Measurements from ENCODE around the gene RGS3.
A peak's percentile ranks its signal among the peaks of the same experiment; 100 is the strongest.

RGS3 gene

DNA sequence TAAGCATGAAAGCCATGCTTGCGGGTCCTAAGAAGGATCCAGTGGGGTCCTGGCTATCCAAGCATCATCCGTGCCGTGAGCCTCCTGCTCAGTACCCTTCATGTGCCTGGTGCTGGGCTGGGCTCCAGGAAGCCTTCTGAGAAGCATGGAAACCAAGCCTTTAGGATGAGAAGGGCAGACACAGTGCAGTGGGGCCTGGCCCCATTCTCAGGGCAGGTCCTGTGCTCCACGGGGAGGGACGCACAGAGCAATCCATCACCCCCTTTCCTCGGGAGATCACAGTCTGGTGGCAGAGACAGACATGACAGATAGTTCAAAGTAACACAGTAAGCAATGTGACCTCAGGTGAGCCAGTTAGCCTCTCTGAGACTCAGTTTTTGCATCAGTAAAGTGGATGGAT, 76.9 kb downstream of the RGS3 start:
- TF ChIP-seq TOX (CRISPR knock-in tag; IDR thresholded peaks at IDR 0.05; ENCODE audit: borderline replicate concordance) (no peak), ZNF565 (CRISPR knock-in tag; conservative IDR thresholded peaks at IDR 0.05; ENCODE audit: low read depth) (no peak), OSR1 (CRISPR knock-in tag; IDR thresholded peaks at IDR 0.05) (no peak), ZC3H10 (CRISPR knock-in tag; IDR thresholded peaks at IDR 0.05) (no peak), POU6F1 (CRISPR knock-in tag; IDR thresholded peaks at IDR 0.05; ENCODE audit: borderline replicate concordance, low read depth) (no peak), BACH2 (CRISPR knock-in tag; IDR thresholded peaks at IDR 0.05; ENCODE audit: borderline replicate concordance) (no peak), GLIS3 (CRISPR knock-in tag; IDR thresholded peaks at IDR 0.05) (no peak), PPARA (CRISPR knock-in tag; IDR thresholded peaks at IDR 0.05; ENCODE audit: borderline replicate concordance) (no peak), ARNTL (CRISPR knock-in tag; IDR thresholded peaks at IDR 0.05; ENCODE audit: borderline replicate concordance, low read depth) (no peak)
- TF ChIP-seq, protein P1, sequence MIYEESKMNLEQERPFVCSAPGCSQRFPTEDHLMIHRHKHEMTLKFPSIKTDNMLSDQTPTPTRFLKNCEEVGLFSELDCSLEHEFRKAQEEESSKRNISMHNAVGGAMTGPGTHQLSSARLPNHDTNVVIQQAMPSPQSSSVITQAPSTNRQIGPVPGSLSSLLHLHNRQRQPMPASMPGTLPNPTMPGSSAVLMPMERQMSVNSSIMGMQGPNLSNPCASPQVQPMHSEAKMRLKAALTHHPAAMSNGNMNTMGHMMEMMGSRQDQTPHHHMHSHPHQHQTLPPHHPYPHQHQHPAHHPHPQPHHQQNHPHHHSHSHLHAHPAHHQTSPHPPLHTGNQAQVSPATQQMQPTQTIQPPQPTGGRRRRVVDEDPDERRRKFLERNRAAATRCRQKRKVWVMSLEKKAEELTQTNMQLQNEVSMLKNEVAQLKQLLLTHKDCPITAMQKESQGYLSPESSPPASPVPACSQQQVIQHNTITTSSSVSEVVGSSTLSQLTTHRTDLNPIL (CRISPR knock-in tag; IDR thresholded peaks at IDR 0.05; ENCODE audit: low read depth), result no peak
- ATAC-seq, result no peak

GRCh38 chr9:113541019-113541900, 77.7 kb downstream of the RGS3 start:
- TF ChIP-seq TOX (CRISPR knock-in tag; IDR thresholded peaks at IDR 0.05; ENCODE audit: borderline replicate concordance), result no peak
- TF ChIP-seq ZFP30 (CRISPR knock-in tag; IDR thresholded peaks at IDR 0.05), result no peak
- TF ChIP-seq, protein P2, sequence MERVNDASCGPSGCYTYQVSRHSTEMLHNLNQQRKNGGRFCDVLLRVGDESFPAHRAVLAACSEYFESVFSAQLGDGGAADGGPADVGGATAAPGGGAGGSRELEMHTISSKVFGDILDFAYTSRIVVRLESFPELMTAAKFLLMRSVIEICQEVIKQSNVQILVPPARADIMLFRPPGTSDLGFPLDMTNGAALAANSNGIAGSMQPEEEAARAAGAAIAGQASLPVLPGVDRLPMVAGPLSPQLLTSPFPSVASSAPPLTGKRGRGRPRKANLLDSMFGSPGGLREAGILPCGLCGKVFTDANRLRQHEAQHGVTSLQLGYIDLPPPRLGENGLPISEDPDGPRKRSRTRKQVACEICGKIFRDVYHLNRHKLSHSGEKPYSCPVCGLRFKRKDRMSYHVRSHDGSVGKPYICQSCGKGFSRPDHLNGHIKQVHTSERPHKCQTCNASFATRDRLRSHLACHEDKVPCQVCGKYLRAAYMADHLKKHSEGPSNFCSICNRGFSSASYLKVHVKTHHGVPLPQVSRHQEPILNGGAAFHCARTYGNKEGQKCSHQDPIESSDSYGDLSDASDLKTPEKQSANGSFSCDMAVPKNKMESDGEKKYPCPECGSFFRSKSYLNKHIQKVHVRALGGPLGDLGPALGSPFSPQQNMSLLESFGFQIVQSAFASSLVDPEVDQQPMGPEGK (CRISPR knock-in tag; IDR thresholded peaks at IDR 0.05; ENCODE audit: borderline replicate concordance), result no peak
- no peak for TF ChIP-seq POU6F1 (CRISPR knock-in tag; IDR thresholded peaks at IDR 0.05; ENCODE audit: borderline replicate concordance, low read depth)
- no peak for TF ChIP-seq CSRNP3 (CRISPR knock-in tag; IDR thresholded peaks at IDR 0.05)
- no peak for TF ChIP-seq GLIS3 (CRISPR knock-in tag; IDR thresholded peaks at IDR 0.05)
- no peak for TF ChIP-seq ZNF70 (CRISPR knock-in tag; IDR thresholded peaks at IDR 0.05)
- ATAC-seq, result peak; percentile 96

- TF ChIP-seq CSRNP3 (CRISPR knock-in tag; IDR thresholded peaks at IDR 0.05), result no peak
- TF ChIP-seq ARNTL (CRISPR knock-in tag; IDR thresholded peaks at IDR 0.05; ENCODE audit: borderline replicate concordance, low read depth), result no peak
- no peak for TF ChIP-seq RARB (CRISPR knock-in tag; IDR thresholded peaks at IDR 0.05)
- TF ChIP-seq OSR1 (CRISPR knock-in tag; IDR thresholded peaks at IDR 0.05), result no peak
- TF ChIP-seq ISL1 (CRISPR knock-in tag; IDR thresholded peaks at IDR 0.05), result no peak
- TF ChIP-seq, protein P2 (CRISPR knock-in tag; IDR thresholded peaks at IDR 0.05; ENCODE audit: borderline replicate concordance), result no peak
- no peak for TF ChIP-seq BACH2 (CRISPR knock-in tag; IDR thresholded peaks at IDR 0.05; ENCODE audit: borderline replicate concordance)
- no peak for TF ChIP-seq ZFP30 (CRISPR knock-in tag; IDR thresholded peaks at IDR 0.05)
- TF ChIP-seq TCF4 (CRISPR knock-in tag; IDR thresholded peaks at IDR 0.05; ENCODE audit: borderline replicate concordance), result no peak
- TF ChIP-seq, protein P3, sequence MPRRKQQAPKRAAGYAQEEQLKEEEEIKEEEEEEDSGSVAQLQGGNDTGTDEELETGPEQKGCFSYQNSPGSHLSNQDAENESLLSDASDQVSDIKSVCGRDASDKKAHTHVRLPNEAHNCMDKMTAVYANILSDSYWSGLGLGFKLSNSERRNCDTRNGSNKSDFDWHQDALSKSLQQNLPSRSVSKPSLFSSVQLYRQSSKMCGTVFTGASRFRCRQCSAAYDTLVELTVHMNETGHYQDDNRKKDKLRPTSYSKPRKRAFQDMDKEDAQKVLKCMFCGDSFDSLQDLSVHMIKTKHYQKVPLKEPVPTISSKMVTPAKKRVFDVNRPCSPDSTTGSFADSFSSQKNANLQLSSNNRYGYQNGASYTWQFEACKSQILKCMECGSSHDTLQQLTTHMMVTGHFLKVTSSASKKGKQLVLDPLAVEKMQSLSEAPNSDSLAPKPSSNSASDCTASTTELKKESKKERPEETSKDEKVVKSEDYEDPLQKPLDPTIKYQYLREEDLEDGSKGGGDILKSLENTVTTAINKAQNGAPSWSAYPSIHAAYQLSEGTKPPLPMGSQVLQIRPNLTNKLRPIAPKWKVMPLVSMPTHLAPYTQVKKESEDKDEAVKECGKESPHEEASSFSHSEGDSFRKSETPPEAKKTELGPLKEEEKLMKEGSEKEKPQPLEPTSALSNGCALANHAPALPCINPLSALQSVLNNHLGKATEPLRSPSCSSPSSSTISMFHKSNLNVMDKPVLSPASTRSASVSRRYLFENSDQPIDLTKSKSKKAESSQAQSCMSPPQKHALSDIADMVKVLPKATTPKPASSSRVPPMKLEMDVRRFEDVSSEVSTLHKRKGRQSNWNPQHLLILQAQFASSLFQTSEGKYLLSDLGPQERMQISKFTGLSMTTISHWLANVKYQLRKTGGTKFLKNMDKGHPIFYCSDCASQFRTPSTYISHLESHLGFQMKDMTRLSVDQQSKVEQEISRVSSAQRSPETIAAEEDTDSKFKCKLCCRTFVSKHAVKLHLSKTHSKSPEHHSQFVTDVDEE (CRISPR knock-in tag; IDR thresholded peaks at IDR 0.05), result no peak
- no peak for TF ChIP-seq ZC3H10 (CRISPR knock-in tag; IDR thresholded peaks at IDR 0.05)
- TF ChIP-seq TOX (CRISPR knock-in tag; IDR thresholded peaks at IDR 0.05; ENCODE audit: borderline replicate concordance), result no peak
- no peak for ATAC-seq
Measured at GRCh38 chr9:113542006-113542405, 78.5 kb downstream of the RGS3 start.
